AG08396 (cell line): ENCODE results near the gene ADGRL3.
"Not testable (repeated sequence)": the region's sequence is repeated elsewhere in the genome, so short reads cannot be mapped to it uniquely, and the experiment has no call there.

Source experiments
- DNase-seq: peaks from one replicate; pipeline ENCODE4 v3.0.0; 2012; ENCODE audit warnings: low spot score, mixed read lengths

The ADGRL3 gene

DNA sequence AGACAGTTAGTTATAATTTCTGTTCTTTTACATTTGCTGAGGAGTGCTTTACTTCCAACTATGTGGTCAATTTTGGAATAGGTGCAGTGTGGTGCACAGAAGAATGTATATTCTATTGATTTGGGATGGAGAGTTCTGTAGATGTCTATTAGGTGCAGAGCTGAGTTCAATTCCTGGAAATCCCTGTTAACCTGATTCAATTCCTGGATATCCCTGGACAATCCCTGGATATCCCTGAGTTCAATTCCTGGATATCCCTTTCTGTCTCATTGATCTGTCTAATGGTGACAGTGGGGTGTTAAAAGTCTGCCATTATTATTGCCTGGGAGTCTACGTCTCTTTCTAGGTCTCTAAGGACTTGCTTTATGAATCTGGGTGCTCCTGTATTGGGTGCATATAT, 557.9 kb downstream of the ADGRL3 start:
- DNase-seq = not testable (repeated sequence)

DNA sequence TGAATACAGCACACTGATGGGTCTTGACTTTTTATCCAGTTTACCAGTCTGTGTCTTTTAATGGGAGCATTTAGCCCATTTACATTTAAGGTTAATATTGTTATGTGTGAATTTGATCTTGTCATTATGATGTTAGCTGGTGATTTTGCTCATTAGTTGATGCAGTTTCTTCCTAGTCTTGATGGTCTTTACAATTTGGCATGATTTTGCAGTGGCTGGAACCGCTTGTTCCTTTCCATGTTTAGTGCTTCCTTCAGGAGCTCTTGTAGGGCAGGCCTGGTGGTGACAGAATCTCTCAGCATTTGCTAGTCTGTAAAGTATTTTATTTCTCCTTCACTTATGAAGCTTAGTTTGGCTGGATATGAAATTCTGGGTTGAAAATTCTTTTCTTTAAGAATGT, 558.5 kb downstream of the ADGRL3 start:
- DNase-seq = not testable (repeated sequence)

DNA sequence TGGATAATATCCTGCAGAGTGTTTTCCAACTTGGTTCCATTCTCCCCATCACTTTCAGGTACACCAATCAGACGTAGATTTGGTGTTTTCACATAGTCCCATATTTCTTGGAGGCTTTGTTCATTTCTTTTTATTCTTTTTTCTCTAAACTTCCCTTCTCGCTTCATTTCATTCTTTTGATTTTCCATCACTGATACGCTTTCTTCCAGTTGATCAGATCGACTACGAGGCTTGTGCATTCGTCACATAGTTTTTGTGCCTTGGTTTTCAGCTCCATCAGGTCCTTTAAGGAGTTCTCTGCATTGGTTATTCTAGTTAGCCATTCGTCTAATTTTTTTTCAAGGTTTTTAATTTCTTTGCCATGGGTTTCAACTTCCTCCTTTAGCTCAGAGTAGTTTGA, 559.1 kb downstream of the ADGRL3 start:
- not testable (repeated sequence) for DNase-seq

DNA sequence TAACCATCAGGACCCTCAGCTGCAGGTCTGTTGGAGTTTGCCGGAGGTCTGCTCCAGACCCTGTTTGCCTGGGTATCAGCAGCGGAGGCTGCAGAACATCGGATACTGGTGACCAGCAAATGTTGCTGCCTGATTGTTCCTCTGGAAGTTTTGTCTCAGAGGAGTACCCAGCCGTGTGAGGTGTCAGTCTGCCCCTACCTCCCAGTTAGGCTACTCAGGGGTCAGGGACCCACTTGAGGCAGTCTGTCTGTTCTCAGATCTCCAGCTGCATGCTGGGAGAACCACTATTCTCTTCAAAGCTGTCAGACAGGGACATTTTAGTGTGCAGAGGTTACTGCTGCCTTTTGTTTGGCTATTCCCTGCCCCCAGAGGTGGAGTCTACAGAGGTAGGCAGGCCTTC, 559.8 kb downstream of the ADGRL3 start:
- not testable (repeated sequence) for DNase-seq

DNA sequence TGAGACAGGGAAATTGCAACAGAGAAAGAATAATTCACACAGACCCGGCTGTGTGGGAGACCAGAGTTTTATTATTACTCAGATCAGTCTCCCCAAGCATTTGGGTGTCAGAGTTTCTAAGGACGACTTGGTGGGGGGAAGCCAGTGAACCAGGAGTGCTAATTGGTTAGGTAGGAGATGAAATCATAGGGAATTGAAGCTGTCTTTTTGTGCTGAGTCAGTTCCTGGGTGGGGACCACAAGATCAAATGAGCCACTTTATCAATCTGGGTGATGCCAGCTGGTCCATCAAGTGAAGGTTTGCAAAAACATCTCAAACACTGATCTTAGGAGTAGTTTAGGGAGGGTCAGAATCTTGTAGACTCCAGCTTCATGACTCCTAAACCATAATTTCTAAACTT, 560.7 kb downstream of the ADGRL3 start:
- no peak for DNase-seq

DNA sequence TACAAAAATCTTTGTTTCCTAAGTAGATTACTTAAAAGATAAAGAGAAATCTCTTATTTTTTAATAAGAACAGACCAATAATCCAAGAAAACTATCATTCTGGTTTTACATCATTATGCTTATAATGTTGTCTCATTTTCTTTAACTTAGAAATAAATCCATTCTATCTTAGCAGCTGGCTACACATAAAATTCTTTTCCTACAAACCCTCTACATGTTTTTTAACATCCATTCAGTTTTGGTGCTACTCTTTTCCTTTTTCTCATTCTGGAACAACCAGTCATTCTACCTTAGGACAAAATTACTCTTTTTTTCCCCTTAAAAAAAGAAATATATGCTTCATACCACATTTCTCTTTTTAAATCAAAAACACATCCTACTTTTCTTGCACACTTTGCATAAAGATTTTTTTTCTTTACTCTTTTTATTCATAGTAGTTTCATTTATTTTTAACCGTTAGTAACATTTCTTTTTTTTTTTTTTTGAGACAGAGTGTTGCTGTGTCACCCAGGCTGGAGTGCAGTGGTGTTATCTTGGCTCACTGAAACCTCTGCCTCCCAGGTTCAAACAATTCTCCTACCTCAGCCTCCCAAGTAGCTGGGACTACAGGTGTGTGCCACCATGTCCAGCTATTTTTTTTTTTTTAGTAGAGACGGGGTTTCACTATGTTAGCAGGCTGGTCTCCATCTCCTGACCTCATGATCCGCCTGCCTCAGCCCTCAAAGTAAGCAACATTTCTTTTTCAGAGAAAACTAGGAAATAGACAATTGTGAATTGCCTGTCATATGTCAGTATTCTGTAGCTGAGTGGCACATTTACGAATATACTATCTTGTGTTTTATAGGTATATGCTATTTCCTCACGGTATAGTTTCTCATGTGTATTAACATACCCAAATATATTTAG, 562.8 kb downstream of the ADGRL3 start:
- DNase-seq = no peak

DNA sequence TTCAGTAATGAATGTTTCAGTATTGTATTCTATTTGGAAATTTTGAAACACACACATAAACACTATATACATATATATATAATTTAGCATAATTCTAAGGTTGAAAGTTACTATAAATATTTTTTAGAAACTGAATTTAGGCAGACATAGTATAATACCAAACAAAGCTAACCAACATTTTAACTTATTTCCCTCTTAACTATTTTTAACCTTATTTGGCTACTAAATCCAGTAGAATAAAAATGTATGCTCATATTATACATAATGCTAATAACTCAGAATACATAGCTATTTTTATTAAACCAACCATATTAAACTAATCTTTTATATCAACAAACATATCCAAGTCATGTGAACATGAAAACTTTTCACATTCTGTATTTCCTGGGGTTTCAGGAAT, 563.6 kb downstream of the ADGRL3 start:
- no peak for DNase-seq

DNA sequence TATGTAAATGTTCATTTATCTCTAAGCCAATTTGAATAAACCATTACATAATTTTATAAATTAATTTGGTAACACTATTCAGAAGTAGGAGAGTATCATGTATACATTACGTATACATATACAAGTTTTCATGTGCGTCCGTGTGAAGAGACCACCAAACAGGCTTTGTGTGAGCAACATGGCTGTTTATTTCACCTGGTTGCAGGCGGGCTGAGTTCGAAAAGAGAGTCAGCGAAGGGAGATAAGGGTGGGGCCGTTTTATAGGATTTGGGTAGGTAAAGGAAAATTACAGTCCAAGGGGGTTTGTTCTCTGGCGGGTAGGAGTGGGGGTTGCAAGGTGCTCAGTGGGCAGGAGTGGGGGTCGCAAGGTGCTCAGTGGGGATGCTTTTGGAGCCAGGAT, 564.0 kb downstream of the ADGRL3 start:
- not testable (repeated sequence) for DNase-seq

DNA sequence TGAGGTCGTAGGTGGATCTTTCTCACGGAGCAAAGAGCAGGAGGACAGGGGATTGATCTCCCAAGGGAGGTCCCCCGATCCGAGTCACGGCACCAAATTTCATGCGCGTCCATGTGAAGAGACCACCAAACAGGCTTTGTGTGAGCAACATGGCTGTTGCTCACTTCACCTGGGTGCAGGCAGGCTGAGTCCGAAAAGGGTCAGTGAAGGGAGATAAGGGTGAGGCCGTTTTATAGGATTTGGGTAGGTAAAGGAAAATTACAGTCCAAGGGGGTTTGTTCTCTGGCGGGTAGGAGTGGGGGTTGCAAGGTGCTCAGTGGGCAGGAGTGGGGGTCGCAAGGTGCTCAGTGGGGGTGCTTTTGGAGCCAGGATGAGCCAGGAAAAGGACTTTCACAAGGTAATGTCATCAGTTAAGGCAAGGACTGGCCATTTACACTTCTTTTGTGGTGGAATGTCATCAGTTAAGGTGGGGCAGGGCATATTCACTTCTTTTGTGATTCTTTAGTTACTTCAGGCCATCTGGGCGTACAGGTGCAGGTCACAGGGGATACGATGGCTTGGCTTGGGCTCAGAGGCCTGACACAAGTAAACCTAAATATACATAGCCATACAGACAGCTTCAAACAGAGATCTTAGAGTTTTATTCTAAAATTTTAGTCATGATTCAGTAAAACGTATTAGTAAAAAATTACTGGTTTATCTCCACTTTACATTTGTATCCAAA, 569.5 kb downstream of the ADGRL3 start:
- DNase-seq = not testable (repeated sequence)

DNA sequence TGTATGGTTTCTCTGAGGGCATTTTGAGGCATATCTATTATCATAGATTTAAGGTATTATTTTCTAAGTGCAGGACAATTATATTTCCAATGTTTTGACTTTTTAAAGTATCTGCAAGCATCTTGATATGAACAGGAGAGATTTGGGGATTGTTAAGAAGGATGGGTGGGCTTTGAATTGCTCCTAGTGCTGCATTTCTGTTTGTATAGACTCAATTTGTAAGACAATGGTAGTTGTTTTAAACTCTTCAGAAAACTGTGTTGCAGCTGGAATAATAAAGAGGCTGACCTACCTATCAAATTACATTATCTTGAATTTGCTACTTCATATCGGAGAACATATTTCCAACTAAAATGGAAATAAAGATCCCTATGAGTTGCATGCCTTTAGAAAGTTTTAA, 570.3 kb downstream of the ADGRL3 start:
- no peak for DNase-seq

DNA sequence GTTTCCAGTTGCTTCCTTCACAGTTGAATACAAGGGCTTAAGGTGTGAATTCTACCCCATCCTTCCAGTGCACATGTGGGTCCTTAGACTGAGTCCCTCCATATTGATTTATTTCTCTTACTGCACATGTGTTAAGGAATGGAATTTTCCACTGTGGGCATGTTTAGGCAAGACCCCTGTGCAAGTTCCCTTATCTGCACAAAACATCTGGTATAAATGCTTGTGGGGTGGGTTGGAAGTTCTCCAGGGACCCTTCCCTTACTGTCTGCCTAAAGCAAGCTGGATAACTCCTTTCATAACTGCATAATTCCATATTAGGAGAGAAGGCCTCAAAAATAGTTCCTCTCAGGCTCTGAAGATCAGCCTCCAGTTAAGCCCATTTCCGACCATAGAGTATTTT, 570.9 kb downstream of the ADGRL3 start:
- no peak for DNase-seq

DNA sequence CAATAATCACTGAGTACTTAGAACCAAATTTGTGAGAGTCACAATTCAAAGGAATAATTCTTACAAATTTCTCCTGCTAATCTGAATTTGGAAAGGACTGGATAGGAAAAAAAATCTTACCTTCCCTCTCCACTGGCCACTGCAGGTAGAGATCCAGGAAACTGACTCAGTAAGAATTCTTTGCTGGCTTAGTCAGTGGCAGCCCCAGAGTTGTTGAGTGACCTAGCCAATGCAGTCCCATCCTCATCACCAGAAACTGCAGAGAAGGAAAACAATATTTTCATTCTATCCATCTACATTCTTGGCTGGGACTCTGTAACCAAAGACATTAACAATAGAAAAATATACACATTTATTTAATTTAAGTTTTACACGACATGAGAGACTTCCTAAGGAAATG, 572.0 kb downstream of the ADGRL3 start:
- DNase-seq = no peak

DNA sequence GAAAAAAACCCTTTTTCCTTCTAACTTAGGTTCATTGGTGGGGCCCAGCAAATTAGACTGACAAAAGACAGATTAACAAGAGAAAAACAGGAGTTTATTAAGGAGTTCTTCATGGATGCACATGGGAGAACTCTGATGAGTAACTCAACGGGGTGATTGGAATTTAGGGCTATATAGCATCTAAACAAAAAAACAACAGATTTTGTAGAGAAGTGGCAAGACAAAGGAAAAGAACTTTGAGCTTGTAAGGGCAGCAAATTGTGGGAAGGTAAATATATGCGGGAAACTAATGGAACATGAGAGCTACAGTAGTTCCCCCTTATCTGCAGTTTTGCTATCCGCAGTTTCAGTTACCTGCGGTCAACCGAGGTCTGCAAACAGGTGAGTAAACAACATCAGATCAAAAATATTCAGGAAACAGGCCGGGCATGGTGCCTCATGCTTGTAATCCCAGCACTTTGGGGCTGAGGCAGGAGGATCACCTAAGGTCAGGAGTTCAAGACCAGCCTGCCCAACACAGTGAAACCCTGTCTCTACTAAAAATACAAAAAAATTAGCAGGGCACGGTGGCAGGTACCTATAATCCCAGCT, 573.6 kb downstream of the ADGRL3 start:
- DNase-seq = no peak

DNA sequence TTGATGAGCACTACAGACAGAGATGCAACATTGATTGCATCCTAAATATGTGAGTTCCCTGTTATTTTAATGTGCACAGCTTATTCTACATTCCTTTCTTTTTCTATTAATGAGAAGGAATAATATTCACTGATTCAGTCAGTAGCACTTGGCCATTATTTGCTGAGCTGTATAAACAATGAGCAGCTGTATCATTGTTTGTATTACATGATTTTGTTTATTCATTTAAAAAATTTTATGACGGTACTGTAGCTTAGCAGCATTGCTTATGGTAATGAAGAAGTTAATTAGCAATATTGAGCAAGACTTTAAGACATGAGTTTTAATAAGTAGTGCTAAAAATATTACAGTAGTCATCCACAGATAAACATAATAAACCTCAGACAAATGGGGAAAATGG, 582.0 kb downstream of the ADGRL3 start:
- DNase-seq = no peak

DNA sequence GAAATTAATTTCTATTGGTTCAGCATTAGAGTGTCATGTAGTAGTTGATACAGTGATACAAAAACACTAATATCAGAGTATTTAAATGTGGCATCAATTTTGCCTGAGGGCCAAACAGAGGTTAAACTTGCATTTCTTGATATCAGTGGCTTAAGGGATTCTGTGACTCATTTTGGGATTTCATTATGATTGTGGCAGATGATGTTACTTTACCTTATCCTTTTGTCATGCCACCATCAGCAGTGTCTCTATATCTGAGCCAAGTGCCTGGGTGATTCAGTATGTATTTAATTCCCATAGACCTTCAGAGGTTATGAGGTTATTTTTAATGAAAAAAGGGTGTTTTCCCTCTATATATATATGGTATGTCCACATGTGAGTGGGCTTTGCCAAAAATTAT, 582.9 kb downstream of the ADGRL3 start:
- no peak for DNase-seq

DNA sequence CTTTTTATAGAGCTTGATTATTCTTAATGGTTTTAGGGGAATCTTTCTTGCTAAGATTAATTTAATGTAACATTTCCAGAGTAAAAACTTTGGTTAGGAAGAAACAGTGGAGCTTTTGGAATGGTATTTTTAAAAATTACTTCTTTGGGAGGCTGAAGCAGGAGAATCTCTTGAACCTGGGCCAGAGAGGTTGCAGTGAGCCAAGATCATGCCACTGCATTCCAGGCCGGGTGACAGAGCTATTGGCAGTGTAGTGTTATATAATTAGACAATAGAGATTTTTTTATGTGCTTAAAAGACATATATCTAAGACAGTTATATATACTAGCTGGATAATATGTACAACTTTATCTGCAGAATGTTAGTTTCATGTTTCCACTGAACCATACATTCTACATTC, 585.6 kb downstream of the ADGRL3 start:
- no peak for DNase-seq

DNA sequence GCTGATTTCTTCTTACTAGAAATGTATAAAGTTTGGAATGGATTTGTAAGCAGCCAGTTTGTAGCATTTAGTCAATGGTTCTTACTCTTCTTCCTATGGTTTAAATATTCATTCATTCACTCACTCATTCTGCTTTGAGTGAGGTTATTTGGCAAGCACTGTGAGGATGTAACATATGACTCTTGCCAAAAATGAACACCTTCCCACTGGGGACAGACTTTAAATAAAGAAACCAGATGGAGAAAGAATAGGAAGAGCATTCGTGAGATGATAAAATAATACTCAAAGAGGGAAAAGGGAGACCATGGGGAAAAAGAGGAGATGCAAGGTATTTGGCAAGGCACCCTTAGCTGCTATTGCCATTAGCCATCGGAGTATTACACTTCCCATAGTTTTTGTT, 586.1 kb downstream of the ADGRL3 start:
- no peak for DNase-seq

DNA sequence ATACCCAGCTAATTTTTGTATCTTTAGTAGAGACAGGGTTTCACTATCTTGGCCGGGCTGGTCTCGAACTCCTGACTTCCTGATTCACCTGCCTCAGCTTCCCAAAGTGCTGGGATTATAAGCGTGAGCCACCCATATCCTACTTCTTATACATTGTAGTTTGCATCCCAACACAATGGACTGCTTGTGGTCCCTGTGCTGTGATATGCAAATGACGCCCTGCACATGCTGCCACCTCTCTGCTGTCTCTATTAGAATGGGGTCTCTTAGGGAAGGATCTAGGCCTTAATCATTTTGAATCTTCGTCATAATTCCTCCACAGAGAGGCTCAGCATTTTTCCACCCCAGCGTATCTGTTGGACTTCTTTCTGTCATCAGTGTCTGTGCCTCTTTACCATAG, 595.9 kb downstream of the ADGRL3 start:
- no peak for DNase-seq

DNA sequence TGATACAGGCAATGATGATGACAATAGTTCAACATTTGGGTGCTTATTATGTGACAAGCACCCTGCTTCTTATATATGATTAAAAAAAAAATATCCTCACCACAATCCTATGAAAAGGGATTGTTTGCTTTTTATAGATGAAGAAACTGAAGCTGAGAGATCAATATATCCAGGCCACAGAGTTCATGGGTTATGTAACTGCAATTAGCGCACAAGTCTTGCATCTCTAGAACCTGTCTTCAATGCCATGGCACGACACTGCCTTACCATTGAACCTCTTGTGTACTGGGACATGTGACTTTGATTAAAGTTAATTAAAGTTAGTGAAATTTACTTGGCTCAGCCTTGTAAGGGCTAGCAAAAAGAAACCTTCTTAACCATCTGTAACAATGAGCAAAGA, 599.7 kb downstream of the ADGRL3 start:
- DNase-seq = no peak

DNA sequence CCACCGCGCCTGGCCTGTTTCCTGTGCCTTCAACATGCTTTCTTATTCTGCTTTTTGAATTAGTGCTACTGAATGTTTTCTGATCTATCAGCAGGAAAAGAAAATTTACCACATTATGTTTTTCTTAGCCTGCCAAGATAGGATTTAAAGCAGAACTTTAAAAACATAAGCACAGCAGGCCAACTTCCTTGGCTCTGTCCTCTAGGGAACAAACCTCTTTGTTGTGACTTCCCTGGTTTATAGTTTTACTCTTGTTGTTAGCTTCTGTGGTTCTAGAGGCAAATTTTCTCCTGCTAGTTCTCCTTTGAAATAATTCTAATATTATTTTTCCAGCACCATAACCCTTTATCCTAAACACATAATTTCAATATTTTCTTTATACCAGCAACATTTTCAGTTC, 605.1 kb downstream of the ADGRL3 start:
- DNase-seq = no peak

DNA sequence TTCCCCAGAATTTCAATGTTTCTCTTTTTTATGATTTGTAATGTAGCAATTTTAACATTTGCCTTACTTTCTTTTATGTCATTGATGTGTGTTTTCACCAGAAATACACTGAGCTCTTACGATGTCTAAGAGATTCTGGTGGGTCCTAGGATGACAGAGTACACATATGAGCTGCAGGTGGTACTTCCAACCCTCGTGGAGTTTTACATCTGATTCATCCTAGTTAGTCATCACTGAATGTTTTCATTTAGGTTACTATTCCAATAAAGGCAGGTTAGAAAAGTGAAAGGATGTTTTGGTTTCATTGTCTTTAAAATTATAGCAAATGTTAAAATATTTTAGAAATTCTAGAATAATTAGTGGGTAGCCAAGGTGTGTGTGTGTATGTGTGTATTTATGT, 605.9 kb downstream of the ADGRL3 start:
- DNase-seq = no peak

DNA sequence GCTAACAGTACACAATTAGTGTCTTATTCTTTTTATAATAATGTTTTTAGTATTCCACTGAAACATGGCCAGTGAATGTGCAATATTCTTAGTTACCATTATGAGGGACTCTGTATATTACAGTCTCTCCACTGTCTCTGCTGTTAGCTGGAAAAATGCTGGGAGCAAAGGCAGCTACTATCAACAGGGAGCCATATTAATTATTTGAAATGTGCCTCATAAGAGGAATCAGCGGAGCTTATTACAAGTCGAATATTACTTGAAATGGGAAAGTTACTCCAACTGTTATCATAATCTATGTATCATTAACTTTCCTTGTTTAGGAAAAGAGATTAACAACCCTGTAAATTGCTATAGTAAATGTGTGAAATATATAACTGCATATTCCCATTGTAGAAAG, 612.0 kb downstream of the ADGRL3 start:
- DNase-seq = no peak

DNA sequence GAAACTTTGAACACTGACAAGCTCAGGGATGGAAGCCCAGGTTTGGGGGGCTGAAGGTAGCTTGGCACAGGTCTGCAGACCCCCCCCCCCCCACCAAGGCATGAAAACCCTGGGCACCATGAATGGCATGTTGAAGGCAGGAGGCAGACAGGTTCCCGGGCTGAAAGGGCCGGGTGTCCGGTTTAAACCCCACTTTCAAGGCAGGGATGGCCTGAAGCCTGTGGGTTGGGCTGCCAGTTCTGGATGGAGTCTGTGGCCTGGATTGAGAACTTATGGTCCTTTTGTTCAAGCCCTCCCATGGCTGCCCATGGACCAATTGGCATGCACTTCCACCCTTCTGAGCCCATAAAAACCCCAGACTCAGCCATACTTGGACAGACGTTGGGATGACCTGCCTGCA, 616.9 kb downstream of the ADGRL3 start:
- no peak for DNase-seq
